Suprapubic skin (tissue), 4 donors: Measurements from ENCODE around the gene ANLN. TPM values are rescaled to one million over a fixed set of nuclear protein-coding genes. Genes with fewer than 3 reads are reported as not detected.

ENCODE experiments used
- DNase-seq, 2 donors: peaks; one replicate each; pipeline ENCODE4 v3.0.0-alpha.2; 2019; ENCODE audit warnings: low spot score in 2 of 2
- H3K27ac ChIP-seq: fragments of 200-600 bp; sonication (generic); one replicate; pipeline ENCODE4 v1.5.1; 2019
- H3K27me3 ChIP-seq: fragments of 200-600 bp; sonication (generic); one replicate; pipeline ENCODE4 v1.5.1; 2019
- H3K36me3 ChIP-seq: fragments of 200-600 bp; sonication (generic); one replicate; pipeline ENCODE4 v1.5.1; 2019
- H3K4me1 ChIP-seq: fragments of 200-600 bp; sonication (generic); one replicate; pipeline ENCODE4 v1.5.1; 2019
- H3K4me3 ChIP-seq: fragments of 200-600 bp; sonication (generic); one replicate; pipeline ENCODE4 v1.5.1; 2019; ENCODE audit warnings: mild to moderate bottlenecking
- H3K9me3 ChIP-seq: fragments of 200-600 bp; sonication (generic); one replicate; pipeline ENCODE4 v1.5.1; 2019
- CTCF ChIP-seq, 2 donors: fragments of 200-600 bp in 1 of 2; fragments of 450-650 bp in 1 of 2; sonication (generic) in 1 of 2; IDR thresholded peaks; one replicate each; pipeline ENCODE4 v1.5.1; 2016 to 2019; ENCODE audit warnings: antibody characterized with exemption in 2 of 2, mild to moderate bottlenecking in 1 of 2, moderate library complexity in 1 of 2
- EP300 ChIP-seq: sonication (generic); formaldehyde crosslinking; IDR thresholded peaks from one replicate; pipeline ENCODE4 v1.6.1; 2017; ENCODE audit warnings: antibody characterized with exemption
- POLR2A ChIP-seq, 2 donors: fragments of 450-650 bp; IDR thresholded peaks; one replicate each; pipeline ENCODE4 v1.6.1; 2017; ENCODE audit warnings: antibody characterized with exemption in 2 of 2, mild to moderate bottlenecking in 2 of 2, moderate library complexity in 2 of 2
- POLR2AphosphoS5 ChIP-seq, 3 donors: sonication (generic); formaldehyde crosslinking; IDR thresholded peaks; one replicate each; pipeline ENCODE4 v1.6.1; 2017; ENCODE audit warnings: antibody characterized with exemption in 3 of 3
- WGBS: methylation state at CpG from one replicate; pipeline ENCODE4 v1.1.5; 2018; 5-methylcytosine and 5-hydroxymethylcytosine counted together
- total RNA-seq, 4 donors: library from RNA; depleted of rRNA; stranded (reverse); fragments of >200 nt; gene quantifications; one replicate each; pipeline ENCODE4 v1.1.0, GENCODE V29; 2016

The ANLN gene
- total RNA-seq, 4 donors from 2014 or later: 10.1 to 33.5 (median 17.9) TPM

- 96% methylated on average over 1 of the region's 1 CpG for WGBS
- Histone ChIP-seq H3K4me1 (peaks cover 8% of the 10 kb centered on the region), H3K36me3 (no peaks in the 10 kb centered on the region), H3K27ac (no peak overlapping the region), H3K9me3 (no peaks in the 10 kb centered on the region), H3K27me3 (no peaks in the 10 kb centered on the region), H3K4me3 (no peak overlapping the region)
- TF ChIP-seq EP300 (no peak), POLR2A (IDR thresholded peaks at IDR 0.05) (no peak), CTCF (IDR thresholded peaks at IDR 0.05) (no peak), POLR2AphosphoS5 (IDR thresholded peaks at IDR 0.05) (no peak)
- no peak for DNase-seq
Measured at GRCh38 chr7:36409180-36409579, 19.5 kb downstream of the ANLN start.

DNA sequence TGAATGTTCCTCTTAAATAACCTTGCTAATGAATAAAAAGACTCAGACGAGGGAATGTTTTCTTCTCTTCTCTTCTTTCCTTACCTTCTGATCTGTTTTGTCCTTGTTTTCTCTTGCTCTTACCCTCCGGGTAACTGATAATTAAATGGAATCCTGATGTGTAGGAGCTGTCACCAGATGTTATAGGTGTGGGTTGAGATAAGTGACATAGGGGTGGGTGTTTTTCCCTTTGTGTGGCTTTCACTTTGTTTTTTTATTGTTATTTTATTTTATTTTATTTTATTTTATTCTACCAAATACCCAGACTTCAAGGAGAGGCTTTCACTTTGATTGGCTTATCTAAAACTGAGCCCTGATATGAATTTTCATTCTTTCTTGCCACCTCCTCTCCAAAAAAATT lies 25.5 kb downstream of the ANLN start:
- no peaks in the 10 kb centered on the region for H3K27me3 ChIP-seq
- no peaks in the 10 kb centered on the region for H3K9me3 ChIP-seq
- WGBS: 83% methylated on average over 2 of the region's 2 CpGs
- no peak overlapping the region for H3K4me3 ChIP-seq
- TF ChIP-seq POLR2AphosphoS5 (IDR thresholded peaks at IDR 0.05): no peak
- no peak for TF ChIP-seq EP300
- no peak for TF ChIP-seq POLR2A (IDR thresholded peaks at IDR 0.05)
- TF ChIP-seq CTCF (IDR thresholded peaks at IDR 0.05): no peak
- H3K4me1 ChIP-seq: no peaks in the 10 kb centered on the region
- H3K27ac ChIP-seq: no peak overlapping the region
- no peak for DNase-seq
- H3K36me3 ChIP-seq: no peaks in the 10 kb centered on the region

DNA sequence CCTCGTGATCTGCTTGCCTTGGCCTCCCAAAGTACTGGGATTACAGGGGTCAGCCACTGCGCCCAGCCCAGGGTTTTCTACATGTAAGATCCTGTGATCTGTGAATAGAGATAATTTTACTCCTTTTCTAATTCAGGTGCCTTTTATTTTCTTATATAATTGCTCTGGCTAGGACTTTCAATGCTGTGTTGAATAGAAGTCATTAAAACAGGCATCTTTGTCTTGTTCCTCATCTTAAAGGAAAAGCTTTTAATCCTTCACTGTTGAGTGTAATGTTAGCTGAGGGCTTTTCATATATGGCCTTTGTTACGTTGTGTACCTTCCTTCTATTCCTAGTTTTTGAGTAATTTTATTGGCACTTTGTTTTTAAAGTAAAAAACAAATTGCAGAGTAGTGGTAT lies 26.6 kb downstream of the ANLN start:
- Histone ChIP-seq H3K27ac (no peak overlapping the region), H3K4me3 (no peak overlapping the region), H3K4me1 (no peaks in the 10 kb centered on the region), H3K27me3 (no peaks in the 10 kb centered on the region), H3K36me3 (no peaks in the 10 kb centered on the region), H3K9me3 (no peaks in the 10 kb centered on the region)
- TF ChIP-seq POLR2AphosphoS5 (IDR thresholded peaks at IDR 0.05) (no peak), POLR2A (IDR thresholded peaks at IDR 0.05) (no peak)
- 100% methylated on average over 3 of the region's 3 CpGs for WGBS
- no peak for DNase-seq

GRCh38 chr7:36420307-36420706 lies 30.6 kb downstream of the ANLN start:
- no peaks in the 10 kb centered on the region for H3K9me3 ChIP-seq
- TF ChIP-seq CTCF (IDR thresholded peaks at IDR 0.05) (no peak), POLR2AphosphoS5 (IDR thresholded peaks at IDR 0.05) (no peak), POLR2A (IDR thresholded peaks at IDR 0.05) (no peak), EP300 (no peak)
- no peaks in the 10 kb centered on the region for H3K27me3 ChIP-seq
- H3K4me3 ChIP-seq: no peak overlapping the region
- H3K4me1 ChIP-seq: no peaks in the 10 kb centered on the region
- DNase-seq: no peak
- WGBS: 97% methylated on average over 3 of the region's 3 CpGs
- H3K36me3 ChIP-seq: no peaks in the 10 kb centered on the region
- no peak overlapping the region for H3K27ac ChIP-seq

- TF ChIP-seq POLR2A (IDR thresholded peaks at IDR 0.05) (no peak), EP300 (no peak), POLR2AphosphoS5 (IDR thresholded peaks at IDR 0.05) (no peak), CTCF (IDR thresholded peaks at IDR 0.05) (no peak)
- no peaks in the 10 kb centered on the region for H3K4me1 ChIP-seq
- no peak overlapping the region for H3K4me3 ChIP-seq
- no peaks in the 10 kb centered on the region for H3K9me3 ChIP-seq
- H3K27ac ChIP-seq: no peak overlapping the region
- DNase-seq: no peak
- no peaks in the 10 kb centered on the region for H3K27me3 ChIP-seq
- WGBS: over 99% methylated on average over 3 of the region's 3 CpGs
- H3K36me3 ChIP-seq: no peaks in the 10 kb centered on the region
Measured at GRCh38 chr7:36422072-36422471, 32.4 kb downstream of the ANLN start.

DNA sequence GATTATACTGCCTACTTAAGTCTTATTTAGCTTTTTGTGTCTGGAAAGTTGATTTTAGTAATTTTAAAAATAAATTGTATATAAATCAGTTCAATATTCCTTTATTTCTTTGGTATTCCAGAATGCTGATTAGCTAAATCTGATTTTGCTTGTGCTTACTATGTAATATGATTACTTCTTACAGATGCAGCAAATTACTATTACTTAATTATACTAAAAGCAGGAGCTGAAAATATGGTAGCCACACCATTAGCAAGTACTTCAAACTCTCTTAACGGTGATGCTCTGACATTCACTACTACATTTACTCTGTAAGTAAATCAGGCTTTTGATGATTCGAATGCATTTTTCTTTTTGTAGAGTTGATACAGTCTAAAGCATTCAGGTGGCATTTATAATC lies 34.0 kb downstream of the ANLN start:
- 94% methylated on average over 2 of the region's 2 CpGs for WGBS
- TF ChIP-seq POLR2AphosphoS5 (IDR thresholded peaks at IDR 0.05) (no peak), EP300 (no peak), CTCF (IDR thresholded peaks at IDR 0.05) (no peak), POLR2A (IDR thresholded peaks at IDR 0.05) (no peak)
- DNase-seq: no peak
- Histone ChIP-seq H3K27ac (no peak overlapping the region), H3K4me1 (no peaks in the 10 kb centered on the region), H3K4me3 (no peak overlapping the region), H3K27me3 (no peaks in the 10 kb centered on the region), H3K36me3 (no peaks in the 10 kb centered on the region), H3K9me3 (no peaks in the 10 kb centered on the region)
